ENCODE measurements around the gene INCA1. TPM values are rescaled to one million over a fixed set of nuclear protein-coding genes. Genes with fewer than 3 reads are reported as not detected.

INCA1 gene
- polyA plus RNA-seq, 3 donors = 0.38 to 0.52 (median 0.44) TPM

DNA sequence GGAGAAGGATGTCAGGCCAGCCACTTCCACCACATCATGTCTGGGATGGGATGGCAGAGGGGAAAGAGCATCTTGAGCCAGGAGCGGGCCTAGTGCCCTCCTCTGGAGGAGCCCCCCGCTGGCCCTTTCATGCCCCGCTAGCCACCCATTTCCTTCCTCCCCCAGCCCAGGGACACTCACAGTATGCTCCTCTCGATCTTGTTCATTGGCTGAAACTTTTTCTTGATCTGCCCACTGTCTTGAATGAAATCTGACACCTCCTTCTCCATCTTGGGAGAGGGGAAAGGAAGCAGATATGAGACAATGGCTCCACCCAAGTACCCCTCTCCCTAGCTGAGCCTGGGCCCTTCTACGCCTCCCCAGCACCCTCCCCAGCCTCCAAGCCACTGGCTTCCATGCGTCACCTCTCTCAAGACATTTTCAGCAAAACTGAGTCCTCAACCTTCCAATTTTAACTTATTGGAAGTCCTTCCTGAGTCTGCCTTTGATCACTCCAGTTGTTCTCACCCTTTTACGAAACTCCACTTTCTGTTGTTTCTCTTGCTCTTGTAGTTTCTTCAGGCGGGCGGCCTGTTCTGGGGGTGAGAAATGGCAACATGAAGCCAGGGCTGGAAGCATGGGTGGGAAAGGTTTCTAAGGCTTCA, 36.9 kb downstream of the INCA1 start:
- Mint-ChIP-seq H3K27me3 (ENCODE audit: low read depth in 3 of 3) (peaks cover 0 to 2% (median 0%) of the 10 kb centered on the region in 3 donors), H3K4me3 (no peak overlapping the region), H3K36me3 (peaks cover 29 to 49% of the 10 kb centered on the region in 2 donors), H3K27ac (peak overlapping the region in 2 of 7 donors; percentile 28 to 73), H3K9me3 (peaks cover 0 to 2% (median 0%) of the 10 kb centered on the region in 7 donors), H3K4me1 (peaks cover 20% of the 10 kb centered on the region)
- intact Hi-C loops (cut with micrococcal nuclease) = no loop called here
- no peak overlapping the region for H3K27ac ChIP-seq (ENCODE audit: low read depth in 1 of 2, low read length in 2 of 2)
- H3K36me3 ChIP-seq (replicated peaks in 1 of 2; ENCODE audit: control insufficient read depth in 1 of 2, insufficient read depth in 2 of 2, low read length in 2 of 2) = peaks cover 18 to 21% of the 10 kb centered on the region in 2 donors
- no peak overlapping the region for H2AFZ ChIP-seq (ENCODE audit: insufficient read depth, low read depth, low read length, poor library complexity, severe bottlenecking)
- TF ChIP-seq, protein P1, sequence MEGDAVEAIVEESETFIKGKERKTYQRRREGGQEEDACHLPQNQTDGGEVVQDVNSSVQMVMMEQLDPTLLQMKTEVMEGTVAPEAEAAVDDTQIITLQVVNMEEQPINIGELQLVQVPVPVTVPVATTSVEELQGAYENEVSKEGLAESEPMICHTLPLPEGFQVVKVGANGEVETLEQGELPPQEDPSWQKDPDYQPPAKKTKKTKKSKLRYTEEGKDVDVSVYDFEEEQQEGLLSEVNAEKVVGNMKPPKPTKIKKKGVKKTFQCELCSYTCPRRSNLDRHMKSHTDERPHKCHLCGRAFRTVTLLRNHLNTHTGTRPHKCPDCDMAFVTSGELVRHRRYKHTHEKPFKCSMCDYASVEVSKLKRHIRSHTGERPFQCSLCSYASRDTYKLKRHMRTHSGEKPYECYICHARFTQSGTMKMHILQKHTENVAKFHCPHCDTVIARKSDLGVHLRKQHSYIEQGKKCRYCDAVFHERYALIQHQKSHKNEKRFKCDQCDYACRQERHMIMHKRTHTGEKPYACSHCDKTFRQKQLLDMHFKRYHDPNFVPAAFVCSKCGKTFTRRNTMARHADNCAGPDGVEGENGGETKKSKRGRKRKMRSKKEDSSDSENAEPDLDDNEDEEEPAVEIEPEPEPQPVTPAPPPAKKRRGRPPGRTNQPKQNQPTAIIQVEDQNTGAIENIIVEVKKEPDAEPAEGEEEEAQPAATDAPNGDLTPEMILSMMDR (IDR thresholded peaks at IDR 0.05) = no peak
- H4K20me1 ChIP-seq (ENCODE audit: insufficient read depth, low read length) = no peaks in the 10 kb centered on the region
- H3K27me3 ChIP-seq (ENCODE audit: control insufficient read depth in 2 of 2, insufficient read depth in 2 of 2, low read length in 2 of 2) = no peaks in the 10 kb centered on the region
- H3K4me1 ChIP-seq (ENCODE audit: control insufficient read depth in 1 of 2, insufficient read depth in 2 of 2, low read length in 2 of 2) = peaks cover 3 to 17% of the 10 kb centered on the region in 2 donors
- H3K79me2 ChIP-seq (ENCODE audit: insufficient read depth, low read length) = peaks cover 9% of the 10 kb centered on the region
- no peak overlapping the region for H3K4me3 ChIP-seq (replicated peaks in 1 of 3; ENCODE audit: low read depth in 2 of 3, low read length in 3 of 3)
- H3K4me2 ChIP-seq (replicated peaks; ENCODE audit: extremely low read depth, low read length, poor library complexity, severe bottlenecking) = no peak overlapping the region
- WGBS (ENCODE audit: insufficient coverage) = 88% methylated on average over 6 of the region's 9 CpGs
- H3K9ac ChIP-seq (ENCODE audit: insufficient read depth, low read length, poor library complexity, severe bottlenecking) = no peak overlapping the region
- H3K9me3 ChIP-seq (replicated peaks in 1 of 2; ENCODE audit: control insufficient read depth in 1 of 2, insufficient read depth in 1 of 2, low read length in 2 of 2) = no peaks in the 10 kb centered on the region
- DNase-seq = no peak

DNA sequence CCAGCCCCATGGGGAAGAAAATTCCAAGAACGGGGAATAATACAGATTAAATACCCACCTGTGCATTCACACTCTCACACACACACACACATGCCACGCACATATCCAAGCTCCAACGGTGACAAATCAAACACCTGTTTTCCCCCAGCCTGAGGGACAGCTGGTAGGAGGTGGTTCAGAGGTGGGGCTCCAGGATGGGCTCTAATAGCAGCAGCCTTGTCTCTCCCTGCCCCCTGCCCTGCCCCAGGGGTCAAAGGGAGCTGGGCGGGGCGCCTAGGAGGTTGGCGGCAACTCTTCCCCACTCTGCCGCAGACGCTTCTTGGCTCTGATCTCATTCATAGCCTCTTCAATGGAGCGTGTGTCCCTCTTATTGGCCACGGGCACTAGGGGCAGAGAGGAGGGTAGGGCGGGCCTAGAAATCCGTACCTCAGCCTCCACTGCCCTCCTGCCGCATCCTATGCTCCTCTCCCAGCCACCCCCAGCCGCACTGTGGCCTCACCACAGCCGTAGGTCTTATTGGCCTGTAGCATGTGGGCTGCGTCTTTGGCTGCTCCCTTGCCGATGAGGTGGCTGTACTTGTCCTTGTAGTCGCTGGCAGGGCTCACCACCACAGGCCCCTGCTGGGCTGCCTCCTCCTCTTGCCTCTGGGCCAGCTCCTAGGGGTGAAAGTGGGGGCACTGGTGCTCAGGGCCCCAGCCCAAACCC, 37.9 kb downstream of the INCA1 start:
- H3K27ac Mint-ChIP-seq = peak overlapping the region in 1 of 7 donors; percentile 26

More for the DNA sequence above, 37.9 kb downstream of the INCA1 start:
- H3K27me3 ChIP-seq (ENCODE audit: control insufficient read depth in 2 of 2, insufficient read depth in 2 of 2, low read length in 2 of 2) = no peaks in the 10 kb centered on the region
- DNase-seq = no peak
- WGBS (ENCODE audit: insufficient coverage) = 95% methylated on average over 4 of the region's 18 CpGs
- no peaks in the 10 kb centered on the region for H3K79me2 ChIP-seq (ENCODE audit: insufficient read depth, low read length)
- no peak overlapping the region for H3K4me3 ChIP-seq (replicated peaks in 1 of 3; ENCODE audit: low read depth in 2 of 3, low read length in 3 of 3)
- H3K9me3 ChIP-seq (replicated peaks in 1 of 2; ENCODE audit: control insufficient read depth in 1 of 2, insufficient read depth in 1 of 2, low read length in 2 of 2) = no peaks in the 10 kb centered on the region
- H3K4me1 ChIP-seq (ENCODE audit: control insufficient read depth in 1 of 2, insufficient read depth in 2 of 2, low read length in 2 of 2) = peaks cover 0 to 10% of the 10 kb centered on the region in 2 donors
- H3K9ac ChIP-seq (ENCODE audit: insufficient read depth, low read length, poor library complexity, severe bottlenecking) = no peak overlapping the region
- Mint-ChIP-seq H3K36me3 (peaks cover 26 to 45% of the 10 kb centered on the region in 2 donors), H3K9me3 (peaks cover 0 to 2% (median 0%) of the 10 kb centered on the region in 7 donors), H3K4me1 (peaks cover 16% of the 10 kb centered on the region), H3K27me3 (ENCODE audit: low read depth in 3 of 3) (peaks cover 0 to 2% (median 0%) of the 10 kb centered on the region in 3 donors), H3K4me3 (no peak overlapping the region)
- intact Hi-C loops (cut with micrococcal nuclease) = no loop called here
- H3K27ac ChIP-seq (ENCODE audit: low read depth in 1 of 2, low read length in 2 of 2) = no peak overlapping the region
- H3K4me2 ChIP-seq (replicated peaks; ENCODE audit: extremely low read depth, low read length, poor library complexity, severe bottlenecking) = no peak overlapping the region
- peaks cover 18 to 21% of the 10 kb centered on the region in 2 donors for H3K36me3 ChIP-seq (replicated peaks in 1 of 2; ENCODE audit: control insufficient read depth in 1 of 2, insufficient read depth in 2 of 2, low read length in 2 of 2)
- TF ChIP-seq, protein P1 (IDR thresholded peaks at IDR 0.05) = no peak
- H2AFZ ChIP-seq (ENCODE audit: insufficient read depth, low read depth, low read length, poor library complexity, severe bottlenecking) = no peak overlapping the region
- no peaks in the 10 kb centered on the region for H4K20me1 ChIP-seq (ENCODE audit: insufficient read depth, low read length)

Measured in CD14-positive monocyte (primary cell).